Measurements from ENCODE around the gene LHX4.

DNA sequence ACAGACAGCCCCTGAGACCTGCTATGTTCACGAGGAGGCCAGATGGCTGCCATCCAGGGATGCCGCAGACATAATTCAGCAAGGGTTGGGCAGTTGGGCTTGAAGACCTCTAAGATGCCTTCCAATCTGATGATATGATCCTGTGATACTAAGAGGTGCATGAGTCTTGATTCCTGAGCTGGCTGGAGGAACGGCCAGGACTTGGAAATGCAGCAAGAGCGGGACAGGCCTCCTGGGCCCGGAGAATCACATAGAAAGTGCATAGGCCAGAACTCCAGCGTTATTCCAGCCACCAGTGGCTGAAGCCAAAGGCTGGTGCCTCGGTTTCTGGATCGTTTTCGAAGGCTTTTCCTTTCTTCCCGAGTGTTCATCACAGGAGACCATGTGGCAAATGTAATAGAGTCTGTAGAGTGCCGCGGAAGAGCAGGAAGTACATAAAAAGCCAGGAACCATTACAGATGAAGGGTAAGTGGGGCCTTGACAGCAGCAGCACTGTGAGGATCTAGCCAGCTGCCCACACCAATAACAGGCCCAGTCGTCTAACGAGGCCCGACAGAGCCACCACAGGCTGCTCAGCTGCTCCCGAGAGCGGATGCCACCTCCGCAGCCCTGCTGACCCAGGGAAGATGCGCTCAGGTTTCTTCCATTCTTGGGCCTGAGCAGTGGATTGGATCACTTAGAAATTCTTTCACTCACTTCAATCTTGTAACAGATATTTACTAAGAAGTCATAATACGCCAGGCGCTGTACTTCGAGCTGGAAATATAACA lies 14.0 kb upstream of the LHX4 start:
- no peak for TF ChIP-seq POLR2A (IDR thresholded peaks at IDR 0.05)
- TF ChIP-seq, protein P1, sequence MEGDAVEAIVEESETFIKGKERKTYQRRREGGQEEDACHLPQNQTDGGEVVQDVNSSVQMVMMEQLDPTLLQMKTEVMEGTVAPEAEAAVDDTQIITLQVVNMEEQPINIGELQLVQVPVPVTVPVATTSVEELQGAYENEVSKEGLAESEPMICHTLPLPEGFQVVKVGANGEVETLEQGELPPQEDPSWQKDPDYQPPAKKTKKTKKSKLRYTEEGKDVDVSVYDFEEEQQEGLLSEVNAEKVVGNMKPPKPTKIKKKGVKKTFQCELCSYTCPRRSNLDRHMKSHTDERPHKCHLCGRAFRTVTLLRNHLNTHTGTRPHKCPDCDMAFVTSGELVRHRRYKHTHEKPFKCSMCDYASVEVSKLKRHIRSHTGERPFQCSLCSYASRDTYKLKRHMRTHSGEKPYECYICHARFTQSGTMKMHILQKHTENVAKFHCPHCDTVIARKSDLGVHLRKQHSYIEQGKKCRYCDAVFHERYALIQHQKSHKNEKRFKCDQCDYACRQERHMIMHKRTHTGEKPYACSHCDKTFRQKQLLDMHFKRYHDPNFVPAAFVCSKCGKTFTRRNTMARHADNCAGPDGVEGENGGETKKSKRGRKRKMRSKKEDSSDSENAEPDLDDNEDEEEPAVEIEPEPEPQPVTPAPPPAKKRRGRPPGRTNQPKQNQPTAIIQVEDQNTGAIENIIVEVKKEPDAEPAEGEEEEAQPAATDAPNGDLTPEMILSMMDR (IDR thresholded peaks at IDR 0.05) = no peak

Data from body of pancreas (tissue), 4 donors.